ENCODE data around the gene RALGAPA2. TPM values are rescaled to one million over a fixed set of nuclear protein-coding genes. Genes with fewer than 3 reads are reported as not detected.
A peak's percentile ranks its signal among the peaks of the same experiment; 100 is the strongest.

The RALGAPA2 gene
- total and polyA plus RNA-seq, 5 donors from 2014 or later, result 4.7 to 28.8 (median 6.2) TPM

- Histone ChIP-seq H3K36me3 (ENCODE audit: control insufficient read depth, insufficient read depth, low read length) (peaks cover 10% of the 10 kb centered on the region), H3K27ac (ENCODE audit: insufficient read depth, low read length, poor library complexity, severe bottlenecking) (no peak overlapping the region), H3K4me1 (ENCODE audit: control insufficient read depth, insufficient read depth, low read length, poor library complexity, severe bottlenecking) (no peaks in the 10 kb centered on the region), H3K27me3 (ENCODE audit: control insufficient read depth, insufficient read depth, low read length) (no peaks in the 10 kb centered on the region), H3K9me3 (ENCODE audit: control insufficient read depth in 2 of 2, low read length in 2 of 2) (no peaks in the 10 kb centered on the region), H3K4me3 (ENCODE audit: low read depth, low read length) (no peak overlapping the region)
- peaks cover 0 to 6% (median 0%) of the 10 kb centered on the region in 4 donors for H3K4me1 Mint-ChIP-seq
- H3K9me3 Mint-ChIP-seq, result no peaks in the 10 kb centered on the region
- peaks cover 47% of the 10 kb centered on the region for H3K36me3 Mint-ChIP-seq
- no peak for ATAC-seq (ENCODE audit: low read depth in 2 of 2)
- no peak for DNase-seq
- H3K27me3 Mint-ChIP-seq, result no peaks in the 10 kb centered on the region
- peak overlapping the region in 1 of 3 donors; percentile 74 for H3K27ac Mint-ChIP-seq
- H3K4me3 Mint-ChIP-seq, result no peak overlapping the region
These were observed 181.9 kb downstream of the RALGAPA2 start for GRCh38 chr20:20530428-20531151.

- H3K4me1 ChIP-seq (ENCODE audit: control insufficient read depth, insufficient read depth, low read length, poor library complexity, severe bottlenecking), result no peaks in the 10 kb centered on the region
- H3K9me3 Mint-ChIP-seq, result no peaks in the 10 kb centered on the region
- H3K4me1 Mint-ChIP-seq, result peaks cover 0 to 6% (median 0%) of the 10 kb centered on the region in 4 donors
- H3K36me3 Mint-ChIP-seq, result peaks cover 45% of the 10 kb centered on the region
- no peak overlapping the region for H3K27ac Mint-ChIP-seq
- H3K27me3 Mint-ChIP-seq, result no peaks in the 10 kb centered on the region
- H3K36me3 ChIP-seq (ENCODE audit: control insufficient read depth, insufficient read depth, low read length), result peaks cover 10% of the 10 kb centered on the region
- ATAC-seq (ENCODE audit: low read depth in 2 of 2) (no peak), DNase-seq (no peak)
- H3K4me3 Mint-ChIP-seq, result no peak overlapping the region
- no peaks in the 10 kb centered on the region for H3K9me3 ChIP-seq (ENCODE audit: control insufficient read depth in 2 of 2, low read length in 2 of 2)
- H3K27ac ChIP-seq (ENCODE audit: insufficient read depth, low read length, poor library complexity, severe bottlenecking), result no peak overlapping the region
- no peaks in the 10 kb centered on the region for H3K27me3 ChIP-seq (ENCODE audit: control insufficient read depth, insufficient read depth, low read length)
- no peak overlapping the region for H3K4me3 ChIP-seq (ENCODE audit: low read depth, low read length)
These were observed 182.8 kb downstream of the RALGAPA2 start for GRCh38 chr20:20529597-20529996.

- H3K4me1 ChIP-seq (ENCODE audit: control insufficient read depth, insufficient read depth, low read length, poor library complexity, severe bottlenecking), result no peaks in the 10 kb centered on the region
- H3K9me3 Mint-ChIP-seq, result no peaks in the 10 kb centered on the region
- H3K27ac ChIP-seq (ENCODE audit: insufficient read depth, low read length, poor library complexity, severe bottlenecking), result no peak overlapping the region
- peaks cover 45% of the 10 kb centered on the region for H3K36me3 Mint-ChIP-seq
- DNase-seq (no peak), ATAC-seq (ENCODE audit: low read depth in 2 of 2) (no peak)
- no peak overlapping the region for H3K4me3 ChIP-seq (ENCODE audit: low read depth, low read length)
- H3K4me1 Mint-ChIP-seq, result peaks cover 0 to 6% (median 0%) of the 10 kb centered on the region in 4 donors
- peak overlapping the region in 1 of 3 donors; percentile 45 for H3K27ac Mint-ChIP-seq
- peaks cover 13% of the 10 kb centered on the region for H3K36me3 ChIP-seq (ENCODE audit: control insufficient read depth, insufficient read depth, low read length)
- no peaks in the 10 kb centered on the region for H3K27me3 Mint-ChIP-seq
- H3K27me3 ChIP-seq (ENCODE audit: control insufficient read depth, insufficient read depth, low read length), result no peaks in the 10 kb centered on the region
- no peaks in the 10 kb centered on the region for H3K9me3 ChIP-seq (ENCODE audit: control insufficient read depth in 2 of 2, low read length in 2 of 2)
- H3K4me3 Mint-ChIP-seq, result no peak overlapping the region
These were observed 183.6 kb downstream of the RALGAPA2 start for GRCh38 chr20:20528861-20529260.

GRCh38 chr20:20527661-20528060, 184.8 kb downstream of the RALGAPA2 start:
- H3K27ac Mint-ChIP-seq, result peak overlapping the region in 1 of 3 donors; percentile 42
- Histone ChIP-seq H3K27ac (ENCODE audit: insufficient read depth, low read length, poor library complexity, severe bottlenecking) (no peak overlapping the region), H3K36me3 (ENCODE audit: control insufficient read depth, insufficient read depth, low read length) (peaks cover 13% of the 10 kb centered on the region), H3K4me3 (ENCODE audit: low read depth, low read length) (no peak overlapping the region), H3K9me3 (ENCODE audit: control insufficient read depth in 2 of 2, low read length in 2 of 2) (no peaks in the 10 kb centered on the region), H3K27me3 (ENCODE audit: control insufficient read depth, insufficient read depth, low read length) (no peaks in the 10 kb centered on the region), H3K4me1 (ENCODE audit: control insufficient read depth, insufficient read depth, low read length, poor library complexity, severe bottlenecking) (no peaks in the 10 kb centered on the region)
- no peaks in the 10 kb centered on the region for H3K9me3 Mint-ChIP-seq
- no peaks in the 10 kb centered on the region for H3K27me3 Mint-ChIP-seq
- H3K4me1 Mint-ChIP-seq, result peaks cover 0 to 6% (median 0%) of the 10 kb centered on the region in 4 donors
- H3K4me3 Mint-ChIP-seq, result peak overlapping the region in 1 of 4 donors; percentile 41
- DNase-seq, result no peak
- H3K36me3 Mint-ChIP-seq, result peaks cover 43% of the 10 kb centered on the region
- no peak for ATAC-seq (ENCODE audit: low read depth in 2 of 2)

GRCh38 chr20:20525756-20526155, 186.7 kb downstream of the RALGAPA2 start:
- no peak overlapping the region for H3K27ac ChIP-seq (ENCODE audit: insufficient read depth, low read length, poor library complexity, severe bottlenecking)
- Mint-ChIP-seq H3K4me3 (no peak overlapping the region), H3K36me3 (peaks cover 38% of the 10 kb centered on the region), H3K4me1 (peaks cover 0 to 6% (median 0%) of the 10 kb centered on the region in 4 donors), H3K27ac (no peak overlapping the region), H3K27me3 (no peaks in the 10 kb centered on the region), H3K9me3 (no peaks in the 10 kb centered on the region)
- H3K36me3 ChIP-seq (ENCODE audit: control insufficient read depth, insufficient read depth, low read length), result peaks cover 10% of the 10 kb centered on the region
- no peaks in the 10 kb centered on the region for H3K4me1 ChIP-seq (ENCODE audit: control insufficient read depth, insufficient read depth, low read length, poor library complexity, severe bottlenecking)
- no peak overlapping the region for H3K4me3 ChIP-seq (ENCODE audit: low read depth, low read length)
- H3K27me3 ChIP-seq (ENCODE audit: control insufficient read depth, insufficient read depth, low read length), result no peaks in the 10 kb centered on the region
- ATAC-seq (ENCODE audit: low read depth in 2 of 2) (no peak), DNase-seq (no peak)
- H3K9me3 ChIP-seq (ENCODE audit: control insufficient read depth in 2 of 2, low read length in 2 of 2), result no peaks in the 10 kb centered on the region

- H3K4me3 Mint-ChIP-seq, result no peak overlapping the region
- H3K27me3 ChIP-seq (ENCODE audit: control insufficient read depth, insufficient read depth, low read length), result no peaks in the 10 kb centered on the region
- no peak overlapping the region for H3K27ac Mint-ChIP-seq
- peaks cover 38% of the 10 kb centered on the region for H3K36me3 Mint-ChIP-seq
- ATAC-seq (ENCODE audit: low read depth in 2 of 2), result no peak
- peaks cover 0 to 6% (median 0%) of the 10 kb centered on the region in 4 donors for H3K4me1 Mint-ChIP-seq
- no peaks in the 10 kb centered on the region for H3K9me3 Mint-ChIP-seq
- no peak overlapping the region for H3K27ac ChIP-seq (ENCODE audit: insufficient read depth, low read length, poor library complexity, severe bottlenecking)
- H3K9me3 ChIP-seq (ENCODE audit: control insufficient read depth in 2 of 2, low read length in 2 of 2), result no peaks in the 10 kb centered on the region
- no peaks in the 10 kb centered on the region for H3K27me3 Mint-ChIP-seq
- no peaks in the 10 kb centered on the region for H3K4me1 ChIP-seq (ENCODE audit: control insufficient read depth, insufficient read depth, low read length, poor library complexity, severe bottlenecking)
- peaks cover 13% of the 10 kb centered on the region for H3K36me3 ChIP-seq (ENCODE audit: control insufficient read depth, insufficient read depth, low read length)
- H3K4me3 ChIP-seq (ENCODE audit: low read depth, low read length), result no peak overlapping the region
- DNase-seq, result no peak
These were observed 187.2 kb downstream of the RALGAPA2 start for GRCh38 chr20:20525214-20525613.

GRCh38 chr20:20524756-20525155, 187.7 kb downstream of the RALGAPA2 start:
- H3K9me3 ChIP-seq (ENCODE audit: control insufficient read depth in 2 of 2, low read length in 2 of 2), result no peaks in the 10 kb centered on the region
- Mint-ChIP-seq H3K36me3 (peaks cover 43% of the 10 kb centered on the region), H3K4me1 (peaks cover 0 to 6% (median 0%) of the 10 kb centered on the region in 4 donors), H3K9me3 (no peaks in the 10 kb centered on the region), H3K4me3 (no peak overlapping the region), H3K27me3 (no peaks in the 10 kb centered on the region), H3K27ac (no peak overlapping the region)
- no peak overlapping the region for H3K27ac ChIP-seq (ENCODE audit: insufficient read depth, low read length, poor library complexity, severe bottlenecking)
- DNase-seq (no peak), ATAC-seq (ENCODE audit: low read depth in 2 of 2) (no peak)
- peaks cover 15% of the 10 kb centered on the region for H3K36me3 ChIP-seq (ENCODE audit: control insufficient read depth, insufficient read depth, low read length)
- H3K27me3 ChIP-seq (ENCODE audit: control insufficient read depth, insufficient read depth, low read length), result no peaks in the 10 kb centered on the region
- no peak overlapping the region for H3K4me3 ChIP-seq (ENCODE audit: low read depth, low read length)
- H3K4me1 ChIP-seq (ENCODE audit: control insufficient read depth, insufficient read depth, low read length, poor library complexity, severe bottlenecking), result no peaks in the 10 kb centered on the region

- no peak overlapping the region for H3K27ac Mint-ChIP-seq
- Histone ChIP-seq H3K4me1 (ENCODE audit: control insufficient read depth, insufficient read depth, low read length, poor library complexity, severe bottlenecking) (no peaks in the 10 kb centered on the region), H3K27ac (ENCODE audit: insufficient read depth, low read length, poor library complexity, severe bottlenecking) (no peak overlapping the region), H3K27me3 (ENCODE audit: control insufficient read depth, insufficient read depth, low read length) (no peaks in the 10 kb centered on the region), H3K9me3 (ENCODE audit: control insufficient read depth in 2 of 2, low read length in 2 of 2) (no peaks in the 10 kb centered on the region), H3K4me3 (ENCODE audit: low read depth, low read length) (no peak overlapping the region), H3K36me3 (ENCODE audit: control insufficient read depth, insufficient read depth, low read length) (peaks cover 19% of the 10 kb centered on the region)
- no peak overlapping the region for H3K4me3 Mint-ChIP-seq
- H3K4me1 Mint-ChIP-seq, result peaks cover 0 to 4% (median 0%) of the 10 kb centered on the region in 4 donors
- DNase-seq, result no peak
- peaks cover 0 to 1% (median 0%) of the 10 kb centered on the region in 7 donors for H3K9me3 Mint-ChIP-seq
- H3K27me3 Mint-ChIP-seq, result no peaks in the 10 kb centered on the region
- ATAC-seq (ENCODE audit: low read depth in 2 of 2), result no peak
- peaks cover 39% of the 10 kb centered on the region for H3K36me3 Mint-ChIP-seq
These were observed 190.7 kb downstream of the RALGAPA2 start for GRCh38 chr20:20521736-20522135.

Data from CD4-positive, CD25-positive, alpha-beta regulatory T cell (primary cell).